Ovary (tissue), 9 donors: ENCODE data around the gene USP16. TPM values are rescaled to one million over a fixed set of nuclear protein-coding genes. Genes with fewer than 3 reads are reported as not detected.
"Not testable (repeated sequence)": the region's sequence is repeated elsewhere in the genome, so short reads cannot be mapped to it uniquely, and the experiment has no call there.

Experiments
- DNase-seq, 5 donors: peaks; one replicate each; pipeline ENCODE4 v3.0.0-alpha.2; 2019 to 2020
- H3K27ac ChIP-seq, 2 donors: fragments of 200-600 bp; one replicate each; pipeline versions ENCODE4 v1.5.1 to v1.8.0; 2019 to 2022
- H3K27me3 ChIP-seq: fragments of 200-600 bp; one replicate; pipeline ENCODE4 v1.8.0; 2022
- H3K36me3 ChIP-seq: fragments of 200-600 bp; sonication (generic); one replicate; pipeline ENCODE4 v1.5.1; 2019
- H3K4me1 ChIP-seq: one replicate; pipeline ENCODE4 v1.8.1; 2013; ENCODE audit warnings: mild to moderate bottlenecking, moderate library complexity; ENCODE audit not compliant: insufficient read depth
- H3K4me3 ChIP-seq: fragments of 200-600 bp; sonication (generic); one replicate; pipeline ENCODE4 v1.5.1; 2017
- H3K9me3 ChIP-seq, 2 donors: fragments of 200-600 bp in 1 of 2; sonication (generic) in 1 of 2; one replicate each; pipeline versions ENCODE4 v1.5.1 to v1.8.1; 2013 to 2019; ENCODE audit warnings: mild to moderate bottlenecking in 1 of 2, moderate library complexity in 1 of 2
- CTCF ChIP-seq, 3 donors: fragments of 450-650 bp in 2 of 3; fragments of 200-600 bp in 1 of 3; IDR thresholded peaks; one replicate each; pipeline versions ENCODE4 v1.5.1 to v1.8.0; 2016 to 2022; ENCODE audit warnings: antibody characterized with exemption in 3 of 3, mild to moderate bottlenecking in 1 of 3
- EP300 ChIP-seq: sonication (generic); formaldehyde crosslinking; IDR thresholded peaks from one replicate; pipeline ENCODE4 v1.6.1; 2017; ENCODE audit warnings: antibody characterized with exemption
- POLR2A ChIP-seq: fragments of 450-650 bp; IDR thresholded peaks from one replicate; pipeline ENCODE4 v1.6.1; 2017; ENCODE audit warnings: antibody characterized with exemption, mild to moderate bottlenecking, moderate library complexity
- WGBS, 3 donors: extraction: QIAGEN DNeasy Blood & Tissue Kit in 1 of 3; methylation state at CpG; one replicate each; pipeline versions ENCODE4 v1.1.5 to v1.1.7; 2013 to 2017; 5-methylcytosine and 5-hydroxymethylcytosine counted together
- intact Hi-C, 4 donors: fragments of 100-400 bp; cut with DNase I; formaldehyde crosslinking; loops; one replicate each; pipeline versions ENCODE4 v1.11.0 to v1.15.1; 2022 to 2023
- polyA plus RNA-seq, 2 donors: library from polyadenylated mRNA; stranded (reverse); fragments of 200-250 nt in 1 of 2; fragments of 350-450 nt in 1 of 2; fragmentation: Illumina TruSeq in 1 of 2; extraction: RNeasy Lipid Tissue Mini Kit (QIAGEN cat#74804) in 1 of 2; gene quantifications; one replicate each; pipeline ENCODE4 v1.2.3, GENCODE V29; 2013 to 2014
- total RNA-seq, 7 donors: library from RNA; depleted of rRNA in 2 of 7; stranded (reverse); fragments of >200 nt in 2 of 7; fragmentation: NEBNext Ultra II Directional in 3 of 7; extraction: Animal tissue kit (Norgen Biotek cat#: 25700) in 3 of 7; gene quantifications; one replicate each; pipeline versions ENCODE4 v1.1.0 to v1.2.4, GENCODE V29; 2016 to 2023
- donor health status: DM: no; HTN: no; CAD: no; lungs with moderate emphysema.
- donor health status: DM: no; HTN: no; CAD: no.
- donor health status: Bipolar disorder and iron deficiency.
- donor health status: DM: yes; HTN: yes; CAD: no.
- donor health status: DM: no; HTN: no; CAD: no.
- donor health status: DM: yes; HTN: yes; CAD: no.

Gene USP16
- total and polyA plus RNA-seq, 9 donors: 25.5 to 46.6 (median 31.9) TPM

GRCh38 chr21:29008367-29008766 is 16.1 kb upstream of the USP16 start:
- no peak for DNase-seq
- Histone ChIP-seq H3K27me3 (no peaks in the 10 kb centered on the region), H3K4me1 (no peaks in the 10 kb centered on the region), H3K4me3 (no peak overlapping the region), H3K9me3 (no peaks in the 10 kb centered on the region), H3K27ac (no peak overlapping the region), H3K36me3 (no peaks in the 10 kb centered on the region)
- TF ChIP-seq POLR2A (no peak), EP300 (no peak), CTCF (IDR thresholded peaks at IDR 0.05) (no peak)
- intact Hi-C loops: no loop called here
- WGBS, 3 donors: 95 to 97% (median 96%) methylated on average over 3 of the region's 3 CpGs

- H3K27ac ChIP-seq, H3K4me3 ChIP-seq, DNase-seq, H3K4me1 ChIP-seq, H3K36me3 ChIP-seq, H3K27me3 ChIP-seq, H3K9me3 ChIP-seq, intact Hi-C loops: not testable (repeated sequence)
- WGBS, 3 donors: 95 to 100% (median 99%) methylated on average over 1 to 30 of the region's 30 CpGs
Observed at GRCh38 chr21:29011236-29011635, 13.2 kb upstream of the USP16 start.

- intact Hi-C loops: no loop called here
- TF ChIP-seq CTCF (IDR thresholded peaks at IDR 0.05) (no peak), POLR2A (no peak)
- no peaks in the 10 kb centered on the region for H3K9me3 ChIP-seq
- peaks cover 7% of the 10 kb centered on the region for H3K4me1 ChIP-seq
- 67 to 74% (median 72%) methylated on average over 6 of the region's 6 CpGs for WGBS, 3 donors
- no peak overlapping the region for H3K4me3 ChIP-seq
- DNase-seq: no peak
- no peak overlapping the region for H3K27ac ChIP-seq
- no peaks in the 10 kb centered on the region for H3K27me3 ChIP-seq
- H3K36me3 ChIP-seq: no peaks in the 10 kb centered on the region
Observed at GRCh38 chr21:29017639-29018237, 6.7 kb upstream of the USP16 start.

- 1 to 14% (median 8%) methylated on average over 12 of the region's 12 CpGs for WGBS, 3 donors
- Histone ChIP-seq H3K9me3 (no peaks in the 10 kb centered on the region), H3K27me3 (no peaks in the 10 kb centered on the region), H3K4me3 (peak overlapping the region; percentile 78), H3K36me3 (no peaks in the 10 kb centered on the region), H3K4me1 (peaks cover 7% of the 10 kb centered on the region), H3K27ac (no peak overlapping the region)
- no peak for DNase-seq
- intact Hi-C loops: no loop called here
- TF ChIP-seq CTCF (IDR thresholded peaks at IDR 0.05) (no peak), POLR2A (no peak), EP300 (no peak)
Observed at GRCh38 chr21:29018540-29018939, 5.9 kb upstream of the USP16 start.

GRCh38 chr21:29022166-29022565 is 2.3 kb upstream of the USP16 start:
- 75 to 81% (median 77%) methylated on average over 4 of the region's 4 CpGs for WGBS, 3 donors
- TF ChIP-seq EP300 (no peak), POLR2A (no peak), CTCF (IDR thresholded peaks at IDR 0.05) (no peak)
- Histone ChIP-seq H3K27ac (no peak overlapping the region), H3K4me1 (peaks cover 10% of the 10 kb centered on the region), H3K4me3 (no peak overlapping the region), H3K36me3 (no peaks in the 10 kb centered on the region), H3K27me3 (no peaks in the 10 kb centered on the region), H3K9me3 (no peaks in the 10 kb centered on the region)
- intact Hi-C loops: no loop called here
- no peak for DNase-seq
